OCI-M2 (cell line): Measurements from ENCODE around the gene AVPR2.

Experiments used
- DNase-seq: peaks from one replicate; lab custom pipeline; 2025; ENCODE audit not compliant: unreplicated experiment; lab: John Stamatoyannopoulos, UW

Gene AVPR2

GRCh38 chrX:153884590-153884989 is 19.9 kb upstream of the AVPR2 start:
- no peak for DNase-seq

DNA sequence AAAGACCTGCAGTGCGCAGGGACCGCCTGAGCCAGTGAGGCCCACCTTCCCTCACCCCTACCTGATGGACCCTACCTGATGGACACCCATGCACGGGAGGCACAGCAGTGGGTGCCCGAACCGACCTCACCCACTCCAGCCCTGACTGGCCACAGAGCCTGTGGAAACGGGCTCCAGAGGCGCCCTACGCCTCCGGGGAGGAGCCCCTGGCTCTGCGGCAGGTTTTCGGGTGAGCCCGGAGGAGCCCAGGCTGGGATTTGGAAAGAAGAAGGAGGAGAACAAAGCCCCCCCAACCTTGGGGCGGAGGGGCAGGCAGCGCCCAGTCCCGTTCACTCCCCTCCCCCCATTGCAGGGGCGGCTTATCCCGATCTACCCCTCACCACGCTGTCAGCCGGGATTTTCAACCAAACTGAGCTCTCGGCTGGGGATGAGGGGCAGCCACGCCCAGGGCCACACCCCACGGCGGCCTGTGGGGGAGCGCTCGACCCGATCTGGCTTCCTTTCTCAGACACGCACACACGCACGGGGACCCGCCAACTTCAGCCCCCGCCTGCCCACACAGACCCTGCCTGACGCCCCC is 19.2 kb upstream of the AVPR2 start:
- no peak for DNase-seq

DNA sequence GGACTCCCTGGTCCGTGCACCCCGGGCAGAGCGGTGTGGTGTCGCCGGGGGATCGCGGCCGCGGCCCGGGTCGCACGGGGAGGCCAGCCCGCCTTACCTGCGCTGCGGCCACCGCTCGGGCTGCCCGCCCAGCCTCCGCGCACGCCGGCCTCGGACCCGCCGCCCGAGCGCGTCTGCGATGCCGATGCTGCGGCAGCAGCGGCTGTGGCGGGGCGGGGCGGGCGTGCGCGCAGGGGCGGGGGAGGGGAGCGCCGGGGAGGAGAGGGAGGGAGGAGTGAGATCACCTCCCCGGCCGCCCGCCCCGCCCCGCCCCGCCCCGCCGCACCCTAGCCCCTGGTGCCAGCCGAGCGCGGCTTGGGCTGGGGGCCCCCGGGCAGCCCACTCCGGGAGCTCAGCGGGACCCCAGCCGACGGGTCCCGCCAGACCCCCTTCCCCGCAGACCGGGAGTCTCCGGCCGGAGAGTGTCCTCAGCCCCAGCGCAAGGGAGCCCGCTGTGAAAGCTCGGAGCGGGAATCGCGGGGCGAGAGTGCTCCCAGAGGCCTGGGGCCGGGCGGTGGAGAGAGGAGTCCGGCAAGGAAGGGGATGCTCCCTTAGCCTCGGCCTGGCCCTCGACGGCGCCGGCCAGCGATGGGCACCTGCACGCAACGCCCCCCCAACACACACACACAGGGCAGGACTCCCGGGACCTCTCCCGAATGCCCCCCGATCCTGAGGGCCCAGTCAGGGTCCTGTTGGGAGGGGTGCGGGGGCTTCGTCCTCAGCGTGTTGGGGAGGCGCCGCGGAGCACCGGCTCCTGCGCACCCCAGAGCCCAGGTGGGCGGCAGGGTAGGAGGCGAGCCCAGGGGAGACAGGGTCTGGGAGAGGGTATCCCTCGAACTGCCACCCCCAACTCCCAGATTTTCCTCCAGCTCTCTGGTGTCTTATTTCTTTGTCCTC is 18.2 kb upstream of the AVPR2 start, which contains the start of gene L1CAM:
Gene L1CAM (minus strand): TSS at position 206 of the 936 bp plus-strand sequence. CDS start 10,337 bp downstream, outside the sequence.
- DNase-seq: no peak

- no peak for DNase-seq
These were observed 17.6 kb upstream of the AVPR2 start for GRCh38 chrX:153886915-153887314.

DNA sequence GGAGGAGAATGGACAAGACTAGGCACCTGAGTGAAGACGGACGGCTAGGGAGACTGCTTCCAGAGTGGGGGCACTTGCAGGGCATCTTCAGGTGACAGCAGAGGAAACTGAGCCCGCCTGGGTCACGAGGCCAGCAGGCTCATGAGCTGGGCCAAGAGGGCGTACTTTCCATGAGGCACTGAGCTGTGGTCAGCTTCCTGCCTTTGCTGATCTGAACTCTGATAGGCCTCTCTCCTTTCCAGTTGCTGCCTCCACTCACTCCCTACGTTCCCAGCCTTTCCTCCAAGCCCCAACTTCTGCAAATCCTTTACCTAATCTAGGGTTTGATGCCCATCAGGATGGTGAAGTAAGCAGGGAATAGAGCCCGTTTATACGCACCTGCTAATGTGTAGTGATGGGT is 17.1 kb upstream of the AVPR2 start:
- no peak for DNase-seq

DNA sequence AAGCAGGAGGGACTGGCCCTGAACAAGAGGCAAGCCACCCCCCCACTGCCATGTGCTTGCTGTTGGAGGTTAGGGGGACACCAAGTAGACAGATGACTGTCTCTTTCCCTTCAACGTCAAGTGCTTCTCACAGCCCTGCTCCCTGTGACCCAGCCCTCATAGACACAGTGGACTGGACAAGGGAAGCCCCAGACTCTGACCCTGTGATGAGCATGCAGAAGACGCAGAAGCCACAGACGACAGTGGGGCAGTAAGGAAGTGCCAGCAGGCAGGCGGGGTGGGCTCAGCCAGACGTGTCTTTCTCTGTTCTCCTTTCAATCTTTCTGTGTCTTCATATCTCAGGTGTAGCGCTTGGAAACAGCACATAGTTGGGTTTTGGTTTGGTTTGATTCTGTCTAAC is 16.1 kb upstream of the AVPR2 start:
- DNase-seq: no peak

- no peak for DNase-seq
These were observed 15.3 kb upstream of the AVPR2 start for GRCh38 chrX:153889123-153889522.

- no peak for DNase-seq
These were observed 6.6 kb upstream of the AVPR2 start for GRCh38 chrX:153897899-153898298.

- no peak for DNase-seq
These were observed 3.4 kb upstream of the AVPR2 start for GRCh38 chrX:153900831-153901752.

GRCh38 chrX:153901753-153902140 is 2.7 kb upstream of the AVPR2 start:
- DNase-seq: no peak

GRCh38 chrX:153902385-153902784 is 2.1 kb upstream of the AVPR2 start:
- DNase-seq: no peak

DNA sequence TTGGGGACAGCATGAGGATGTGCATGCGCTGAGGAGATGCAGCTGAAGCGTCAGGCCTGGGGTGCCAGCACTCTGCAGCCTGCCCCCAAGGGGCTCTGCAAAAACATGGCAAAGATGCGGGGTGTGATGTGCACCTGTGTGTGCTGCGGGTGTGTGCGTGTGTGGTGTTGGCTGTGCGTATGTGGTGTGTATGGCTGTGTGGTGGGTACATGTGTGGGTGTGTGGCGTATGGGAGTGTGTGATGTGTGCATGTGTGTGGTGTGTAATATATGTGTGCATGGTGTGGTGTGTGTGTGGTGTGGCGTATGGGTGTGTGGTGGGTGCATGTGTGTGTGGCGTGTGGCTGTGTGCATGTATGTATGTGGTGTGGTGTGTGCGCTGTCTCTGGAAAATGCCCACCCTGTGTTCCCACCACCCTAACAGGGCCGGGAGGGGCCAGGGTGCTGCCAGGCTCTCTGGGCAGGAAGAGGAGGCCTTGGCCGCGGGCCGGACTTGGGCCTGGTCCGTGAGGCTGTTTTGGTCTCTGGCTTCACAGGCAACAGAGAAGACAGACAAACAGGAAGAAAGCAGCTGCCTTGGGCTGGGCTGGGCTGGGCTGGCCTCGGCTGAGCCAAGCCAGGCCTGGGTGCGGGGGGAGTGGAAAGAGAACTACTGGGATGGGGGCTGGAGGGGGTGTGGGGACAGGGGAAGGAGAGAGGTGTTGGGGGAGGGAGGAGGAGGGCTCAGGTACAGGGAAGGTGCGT is 1.1 kb upstream of the AVPR2 start:
- DNase-seq: no peak

DNA sequence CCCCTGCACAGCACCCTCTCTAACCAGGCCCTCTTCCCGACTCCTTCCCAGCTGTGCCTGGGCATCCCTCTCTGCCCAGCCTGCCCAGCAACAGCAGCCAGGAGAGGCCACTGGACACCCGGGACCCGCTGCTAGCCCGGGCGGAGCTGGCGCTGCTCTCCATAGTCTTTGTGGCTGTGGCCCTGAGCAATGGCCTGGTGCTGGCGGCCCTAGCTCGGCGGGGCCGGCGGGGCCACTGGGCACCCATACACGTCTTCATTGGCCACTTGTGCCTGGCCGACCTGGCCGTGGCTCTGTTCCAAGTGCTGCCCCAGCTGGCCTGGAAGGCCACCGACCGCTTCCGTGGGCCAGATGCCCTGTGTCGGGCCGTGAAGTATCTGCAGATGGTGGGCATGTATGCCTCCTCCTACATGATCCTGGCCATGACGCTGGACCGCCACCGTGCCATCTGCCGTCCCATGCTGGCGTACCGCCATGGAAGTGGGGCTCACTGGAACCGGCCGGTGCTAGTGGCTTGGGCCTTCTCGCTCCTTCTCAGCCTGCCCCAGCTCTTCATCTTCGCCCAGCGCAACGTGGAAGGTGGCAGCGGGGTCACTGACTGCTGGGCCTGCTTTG is 1.1 kb downstream of the AVPR2 start:
- no peak for DNase-seq

DNA sequence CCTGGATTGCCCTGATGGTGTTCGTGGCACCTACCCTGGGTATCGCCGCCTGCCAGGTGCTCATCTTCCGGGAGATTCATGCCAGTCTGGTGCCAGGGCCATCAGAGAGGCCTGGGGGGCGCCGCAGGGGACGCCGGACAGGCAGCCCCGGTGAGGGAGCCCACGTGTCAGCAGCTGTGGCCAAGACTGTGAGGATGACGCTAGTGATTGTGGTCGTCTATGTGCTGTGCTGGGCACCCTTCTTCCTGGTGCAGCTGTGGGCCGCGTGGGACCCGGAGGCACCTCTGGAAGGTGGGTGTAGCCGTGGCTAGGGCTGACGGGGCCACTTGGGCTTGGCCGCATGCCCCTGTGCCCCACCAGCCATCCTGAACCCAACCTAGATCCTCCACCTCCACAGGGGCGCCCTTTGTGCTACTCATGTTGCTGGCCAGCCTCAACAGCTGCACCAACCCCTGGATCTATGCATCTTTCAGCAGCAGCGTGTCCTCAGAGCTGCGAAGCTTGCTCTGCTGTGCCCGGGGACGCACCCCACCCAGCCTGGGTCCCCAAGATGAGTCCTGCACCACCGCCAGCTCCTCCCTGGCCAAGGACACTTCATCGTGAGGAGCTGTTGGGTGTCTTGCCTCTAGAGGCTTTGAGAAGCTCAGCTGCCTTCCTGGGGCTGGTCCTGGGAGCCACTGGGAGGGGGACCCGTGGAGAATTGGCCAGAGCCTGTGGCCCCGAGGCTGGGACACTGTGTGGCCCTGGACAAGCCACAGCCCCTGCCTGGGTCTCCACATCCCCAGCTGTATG is 1.8 kb downstream of the AVPR2 start:
- DNase-seq: no peak

DNA sequence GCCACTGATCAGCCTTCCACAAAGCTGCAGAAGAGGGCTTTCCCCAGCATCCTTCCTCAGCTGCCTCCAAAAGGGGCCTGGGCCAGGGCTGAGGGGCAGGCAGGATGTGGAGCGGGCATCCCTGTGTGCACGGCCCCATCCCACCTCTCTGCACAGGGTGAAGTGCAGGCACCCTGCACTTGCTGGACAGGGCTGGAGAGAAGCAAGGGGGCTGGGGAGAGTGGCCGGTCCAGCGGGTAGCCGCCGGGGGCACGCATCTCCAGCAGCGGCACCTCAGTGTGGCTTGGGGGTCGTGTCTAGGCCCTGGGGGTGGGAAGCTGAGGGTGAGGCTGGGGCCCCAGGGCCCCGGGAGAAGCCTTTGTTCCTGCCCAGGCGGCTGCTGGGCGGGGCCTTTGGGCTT is 3.0 kb downstream of the AVPR2 start:
- DNase-seq: no peak

GRCh38 chrX:153908219-153908860 is 3.9 kb downstream of the AVPR2 start:
- DNase-seq: no peak

DNA sequence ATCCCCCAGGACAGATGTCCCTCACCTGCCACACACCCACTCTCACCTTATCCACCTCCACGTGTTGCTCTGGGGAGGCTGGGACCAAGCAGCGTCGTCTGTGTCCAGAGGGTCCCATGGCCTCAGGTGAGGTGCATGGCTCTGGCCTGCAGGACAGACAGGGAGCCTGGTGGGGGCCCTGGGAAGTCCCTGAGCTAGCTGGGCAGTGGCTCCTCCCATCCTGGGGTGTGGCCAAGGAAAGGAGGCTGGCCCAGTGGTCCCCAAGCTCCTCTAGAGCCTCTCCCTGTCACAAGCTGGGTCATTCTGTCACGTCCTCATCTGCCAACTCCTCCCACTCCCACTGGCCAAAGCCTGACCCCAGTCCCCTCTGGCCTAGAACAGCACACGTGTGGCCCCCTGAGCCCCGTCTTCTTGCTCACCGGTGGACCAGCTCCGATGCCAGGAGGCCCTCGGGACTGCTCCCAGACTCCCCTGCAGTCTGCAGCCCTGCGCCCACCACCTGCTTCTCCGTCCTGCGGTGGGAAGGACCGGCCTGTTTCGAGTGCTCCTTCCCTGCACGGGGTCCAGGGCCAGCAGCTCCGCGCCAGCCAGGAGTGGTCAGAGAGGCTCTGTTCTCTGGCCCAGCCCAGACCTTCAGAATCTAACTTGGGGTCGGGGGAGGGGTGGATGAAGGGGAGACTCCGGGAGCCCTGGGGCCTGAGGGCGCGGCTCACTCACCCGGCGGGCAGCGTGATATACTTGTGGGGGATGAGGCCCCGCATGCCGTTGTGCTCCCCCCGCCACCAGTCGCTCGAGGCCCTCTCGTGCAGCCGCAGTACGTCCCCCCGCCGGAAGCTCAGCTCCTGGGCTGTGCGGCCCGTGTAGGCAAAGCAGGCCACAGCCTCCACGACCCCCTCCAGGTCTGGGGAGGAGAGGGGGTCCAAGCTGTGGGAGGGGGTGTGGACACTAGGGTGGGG is 4.8 kb downstream of the AVPR2 start:
- no peak for DNase-seq

GRCh38 chrX:153909980-153910360 is 5.5 kb downstream of the AVPR2 start:
- DNase-seq: no peak
